Activated B cell treated with CpG ODN at 0.5 μM for 24 hours (primary cell): ENCODE measurements around the gene S100Z. TPM values are rescaled to one million over a fixed set of nuclear protein-coding genes. Genes with fewer than 3 reads are reported as not detected.

Experiments
- ATAC-seq: fragments of 200-7000 bp; cut with Tn5 transposase; one replicate; pipeline ENCODE4 v1.10.0; 2021; ENCODE audit warnings: low read depth, mild to moderate bottlenecking, moderate library complexity
- CTCF ChIA-PET: fragments of 350-600 bp; sonication (Branson Sonifier 250); formaldehyde crosslinking; loops from one replicate; lab custom pipeline; 2021; ENCODE audit warnings: antibody characterized with exemption; lab: Charles Lee
- POLR2A ChIA-PET: fragments of 350-600 bp; sonication (Branson Sonifier 250); formaldehyde crosslinking; loops from one replicate; lab custom pipeline; 2021; ENCODE audit warnings: antibody characterized with exemption; lab: Charles Lee
- DNase-seq: peaks from one replicate; pipeline ENCODE4 v3.0.0; 2022
- H3K27ac Mint-ChIP-seq: one replicate; pipeline ENCODE4 v1.8.0; 2020; ENCODE audit warnings: mixed read lengths
- H3K27me3 Mint-ChIP-seq: one replicate; pipeline ENCODE4 v1.8.0; 2021; ENCODE audit warnings: mixed read lengths
- H3K36me3 Mint-ChIP-seq: one replicate; pipeline ENCODE4 v1.8.0; 2021; ENCODE audit warnings: low read depth, mixed read lengths
- H3K4me1 Mint-ChIP-seq: one replicate; pipeline ENCODE4 v1.8.0; 2021; ENCODE audit warnings: mixed read lengths
- H3K4me3 Mint-ChIP-seq: one replicate; pipeline ENCODE4 v1.8.0; 2020; ENCODE audit warnings: mild to moderate bottlenecking, mixed read lengths
- H3K9me3 Mint-ChIP-seq: one replicate; pipeline ENCODE4 v1.8.0; 2020; ENCODE audit warnings: mixed read lengths
- CTCF ChIP-seq: fragments of 200-600 bp; IDR thresholded peaks from one replicate; pipeline ENCODE4 v1.8.0; 2022; ENCODE audit warnings: antibody characterized with exemption, mild to moderate bottlenecking
- intact Hi-C: fragments of 100-400 bp; cut with micrococcal nuclease; formaldehyde crosslinking; loops from one replicate; pipeline ENCODE4 v1.15.1; 2024
- total RNA-seq: library from RNA; stranded (reverse); gene quantifications from 2 replicates; pipeline ENCODE4 v1.2.3, GENCODE V29; 2022

Gene S100Z
- total RNA-seq, 1 donor from 2014 or later: not detected

DNA sequence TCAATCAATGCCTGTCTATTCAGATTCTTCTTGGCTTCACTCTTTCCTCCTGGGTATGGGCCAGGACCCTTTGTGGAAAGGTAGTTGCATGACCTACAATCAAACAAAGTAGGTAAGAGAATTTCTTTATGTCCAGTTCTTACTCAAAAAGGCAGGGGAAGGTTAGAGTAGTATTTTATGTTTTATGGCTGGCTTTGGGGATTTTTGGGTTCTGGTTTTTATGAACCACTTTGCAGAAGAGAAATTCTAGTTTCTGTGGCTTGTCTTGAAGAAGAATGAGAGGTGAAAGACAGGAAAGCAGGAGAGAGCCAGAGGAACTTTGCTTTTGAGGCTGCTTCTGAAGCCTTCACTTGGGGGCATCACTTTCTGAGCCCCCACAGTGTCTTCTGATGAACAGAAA, 88.4 kb downstream of the S100Z start:
- ChIA-PET POLR2A (no interaction called here), CTCF (no interaction called here)
- no peak for DNase-seq
- H3K4me3 Mint-ChIP-seq: no peak overlapping the region
- no peaks in the 10 kb centered on the region for H3K4me1 Mint-ChIP-seq
- H3K36me3 Mint-ChIP-seq: no peaks in the 10 kb centered on the region
- no peak for ATAC-seq
- H3K27ac Mint-ChIP-seq: no peak overlapping the region
- no peak for TF ChIP-seq CTCF
- intact Hi-C loops: no loop called here
- H3K27me3 Mint-ChIP-seq: peaks cover 2% of the 10 kb centered on the region
- H3K9me3 Mint-ChIP-seq: peaks cover 5% of the 10 kb centered on the region

DNA sequence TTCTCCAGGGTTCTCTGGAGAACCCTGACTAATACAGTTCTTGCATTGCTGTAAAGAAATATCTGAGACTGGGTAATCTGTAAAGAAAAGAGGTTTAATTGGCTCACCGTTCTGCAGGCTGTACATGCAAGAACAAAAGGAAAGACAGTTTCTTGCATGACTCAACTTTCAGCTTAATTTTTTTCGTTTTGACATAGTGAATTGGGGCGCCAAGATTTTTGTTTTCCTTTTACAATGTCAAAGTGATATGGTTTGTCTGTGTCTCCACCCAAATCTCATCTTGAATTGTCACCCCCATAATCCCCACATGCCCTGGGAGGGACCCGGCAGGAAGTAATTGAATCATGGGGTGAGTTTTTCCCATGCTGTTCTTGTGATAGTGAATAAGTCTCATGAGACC, 91.2 kb downstream of the S100Z start:
- ChIA-PET POLR2A (no interaction called here), CTCF (no interaction called here)
- H3K27me3 Mint-ChIP-seq: no peaks in the 10 kb centered on the region
- ATAC-seq (no peak), DNase-seq (no peak)
- H3K36me3 Mint-ChIP-seq: no peaks in the 10 kb centered on the region
- TF ChIP-seq CTCF: no peak
- H3K9me3 Mint-ChIP-seq: peaks cover 5% of the 10 kb centered on the region
- no peaks in the 10 kb centered on the region for H3K4me1 Mint-ChIP-seq
- H3K4me3 Mint-ChIP-seq: no peak overlapping the region
- H3K27ac Mint-ChIP-seq: no peak overlapping the region
- intact Hi-C loops: no loop called here

DNA sequence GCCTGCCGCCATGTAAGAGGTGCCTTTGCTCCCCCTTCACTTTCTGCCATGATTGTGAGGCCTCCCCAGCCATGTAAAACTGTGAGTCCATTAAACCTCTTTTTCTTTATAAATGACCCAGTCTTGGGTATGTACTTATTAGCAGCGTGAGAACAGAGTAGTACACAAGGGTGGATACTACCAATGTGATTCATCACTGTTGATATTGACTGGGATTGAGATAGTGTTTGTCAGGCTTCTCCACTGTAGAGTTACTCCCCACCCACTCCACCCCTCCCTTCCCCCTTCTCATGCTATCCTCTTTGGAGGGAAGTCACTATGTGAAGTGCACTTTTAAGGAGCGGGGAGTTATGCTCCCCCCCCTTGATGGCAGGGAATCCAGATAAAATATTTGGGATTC, 91.6 kb downstream of the S100Z start:
- POLR2A ChIA-PET: no interaction called here

DNA sequence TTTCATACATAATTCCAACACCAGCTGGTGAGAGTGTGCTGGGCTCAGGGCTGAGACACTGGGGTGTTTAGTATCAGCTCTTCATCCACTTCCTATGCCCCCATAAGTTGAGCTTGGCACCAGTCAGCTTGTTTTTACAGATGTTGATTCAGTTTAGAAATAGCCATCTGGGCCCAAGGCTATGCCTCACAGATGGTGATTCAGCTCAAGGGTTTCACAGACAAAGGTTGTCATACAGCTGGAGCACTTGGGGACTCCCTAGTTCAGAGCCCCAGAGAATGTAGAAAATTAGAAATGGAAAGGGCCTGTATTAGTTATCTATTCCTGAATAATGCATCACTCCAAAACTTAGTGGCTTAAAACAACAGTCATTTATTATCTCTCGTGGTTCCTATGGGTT, 92.8 kb downstream of the S100Z start:
- no peaks in the 10 kb centered on the region for H3K4me1 Mint-ChIP-seq
- no peak overlapping the region for H3K27ac Mint-ChIP-seq
- no peak for TF ChIP-seq CTCF

More for the DNA sequence above, 91.6 kb downstream of the S100Z start:
- Mint-ChIP-seq H3K9me3 (peaks cover 5% of the 10 kb centered on the region), H3K27me3 (no peaks in the 10 kb centered on the region), H3K27ac (no peak overlapping the region), H3K4me3 (no peak overlapping the region), H3K36me3 (no peaks in the 10 kb centered on the region), H3K4me1 (no peaks in the 10 kb centered on the region)
- TF ChIP-seq CTCF: no peak
- intact Hi-C loops: no loop called here
- ATAC-seq (no peak), DNase-seq (no peak)
- CTCF ChIA-PET: no interaction called here

GRCh38 chr5:76943006-76943405, 93.2 kb downstream of the S100Z start:
- Mint-ChIP-seq H3K9me3 (peaks cover 5% of the 10 kb centered on the region), H3K4me3 (no peak overlapping the region), H3K27me3 (peaks cover 7% of the 10 kb centered on the region), H3K4me1 (no peaks in the 10 kb centered on the region), H3K36me3 (no peaks in the 10 kb centered on the region), H3K27ac (no peak overlapping the region)
- intact Hi-C loops: no loop called here
- ChIA-PET CTCF (no interaction called here), POLR2A (no interaction called here)
- TF ChIP-seq CTCF: no peak
- DNase-seq (no peak), ATAC-seq (no peak)

More for the DNA sequence above, 92.8 kb downstream of the S100Z start:
- ChIA-PET POLR2A (no interaction called here), CTCF (no interaction called here)
- no peak for ATAC-seq
- H3K4me3 Mint-ChIP-seq: no peak overlapping the region
- intact Hi-C loops: no loop called here
- no peaks in the 10 kb centered on the region for H3K36me3 Mint-ChIP-seq
- H3K9me3 Mint-ChIP-seq: peaks cover 5% of the 10 kb centered on the region
- no peak for DNase-seq
- H3K27me3 Mint-ChIP-seq: peaks cover 5% of the 10 kb centered on the region
